A172 (cell line): ENCODE results near the gene FOXQ1. TPM values are rescaled to one million over a fixed set of nuclear protein-coding genes. Genes with fewer than 3 reads are reported as not detected.
"Not testable (repeated sequence)": the region's sequence is repeated elsewhere in the genome, so short reads cannot be mapped to it uniquely, and the experiment has no call there.

Experiments used
- DNase-seq: peaks from one replicate; pipeline ENCODE4 v3.0.0-alpha.2; 2015; ENCODE audit warnings: low spot score
- total RNA-seq: library from RNA; depleted of rRNA; stranded (reverse); fragments of >200 nt; shearing (Covaris generic); gene quantifications from 2 replicates; pipeline ENCODE4 v1.2.3, GENCODE V29; 2014

The FOXQ1 gene
- total RNA-seq, 1 experiment from 2014 or later = 0.24 TPM

- DNase-seq = no peak
Observed at GRCh38 chr6:1290805-1291204, 21.1 kb upstream of the FOXQ1 start.

GRCh38 chr6:1291381-1291780 lies 20.5 kb upstream of the FOXQ1 start:
- DNase-seq = no peak

GRCh38 chr6:1295420-1295819 lies 16.5 kb upstream of the FOXQ1 start:
- no peak for DNase-seq

- no peak for DNase-seq
Observed at GRCh38 chr6:1296079-1296478, 15.8 kb upstream of the FOXQ1 start.

- DNase-seq = no peak
Observed at GRCh38 chr6:1296542-1296941, 15.4 kb upstream of the FOXQ1 start.

- no peak for DNase-seq
Observed at GRCh38 chr6:1297746-1298145, 14.2 kb upstream of the FOXQ1 start.

GRCh38 chr6:1298768-1299167 lies 13.1 kb upstream of the FOXQ1 start:
- no peak for DNase-seq

GRCh38 chr6:1306133-1306532 lies 5.8 kb upstream of the FOXQ1 start:
- DNase-seq = no peak

- DNase-seq = no peak
Observed at GRCh38 chr6:1309366-1309765, 2.5 kb upstream of the FOXQ1 start.

GRCh38 chr6:1310628-1311399 lies 1.1 kb upstream of the FOXQ1 start:
- no peak for DNase-seq

- no peak for DNase-seq
Observed at GRCh38 chr6:1312203-1312472, 240 bp downstream of the FOXQ1 start.

- DNase-seq = no peak
Observed at GRCh38 chr6:1312473-1313367, 822 bp downstream of the FOXQ1 start.

GRCh38 chr6:1313384-1313766 lies 1.5 kb downstream of the FOXQ1 start:
- DNase-seq = no peak

- no peak for DNase-seq
Observed at GRCh38 chr6:1313767-1314503, 2.0 kb downstream of the FOXQ1 start.

GRCh38 chr6:1314617-1315016 lies 2.7 kb downstream of the FOXQ1 start:
- no peak for DNase-seq

- no peak for DNase-seq
Observed at GRCh38 chr6:1315201-1315559, 3.3 kb downstream of the FOXQ1 start.

GRCh38 chr6:1315560-1316386 lies 3.9 kb downstream of the FOXQ1 start:
- DNase-seq = no peak

- no peak for DNase-seq
Observed at GRCh38 chr6:1316489-1316971, 4.6 kb downstream of the FOXQ1 start.

GRCh38 chr6:1317302-1317815 lies 5.5 kb downstream of the FOXQ1 start:
- DNase-seq = no peak

GRCh38 chr6:1318036-1318435 lies 6.1 kb downstream of the FOXQ1 start:
- DNase-seq = no peak

- DNase-seq = not testable (repeated sequence)
Observed at GRCh38 chr6:1318584-1318983, 6.7 kb downstream of the FOXQ1 start.
